ENCODE data around the gene VTCN1. TPM values are rescaled to one million over a fixed set of nuclear protein-coding genes. Genes with fewer than 3 reads are reported as not detected.

VTCN1 gene
- total RNA-seq, 1 experiment from 2014 or later, result not detected

GRCh38 chr1:117231748-117232373 lies 21.1 kb upstream of the VTCN1 start:
- no peak overlapping the region for H3K4me3 ChIP-seq (ENCODE audit: low read depth in 2 of 2, low read length in 2 of 2)
- no peak for ATAC-seq
- no peaks in the 10 kb centered on the region for H3K36me3 ChIP-seq (ENCODE audit: control insufficient read depth, insufficient read depth, low read length)
- CTCF ChIA-PET, result no interaction called here
- DNase-seq (ENCODE audit: low read depth, low spot score), result no peak
- intact Hi-C loops (cut with micrococcal nuclease; ENCODE audit: unreplicated experiment) (no loop called here), in situ Hi-C loops (cut with HindIII; ENCODE audit: low pct_unique_long_range_greater_than_20kb, low sequenced_read_pairs) (no loop called here)
- no peak overlapping the region for H3K27ac ChIP-seq (ENCODE audit: low read length)
- no peaks in the 10 kb centered on the region for H3K27me3 ChIP-seq (ENCODE audit: control insufficient read depth, insufficient read depth, low read length)
- no TSS peak for BruUV-seq (replicated peaks)
- no peaks in the 10 kb centered on the region for H3K4me1 ChIP-seq (ENCODE audit: control insufficient read depth, insufficient read depth, low read length)
- H3K9me3 ChIP-seq (ENCODE audit: control insufficient read depth, insufficient read depth, low read depth, low read length), result no peaks in the 10 kb centered on the region
- TF ChIP-seq TCF7L2 (IDR thresholded peaks at IDR 0.05; ENCODE audit: low read depth, low read length) (no peak), SIN3A (IDR thresholded peaks at IDR 0.05; ENCODE audit: borderline replicate concordance, insufficient read depth, low read depth, low read length) (no peak), POLR2AphosphoS5 (IDR thresholded peaks at IDR 0.05; ENCODE audit: low read depth, low read length) (no peak)
- TF ChIP-seq, protein P1, sequence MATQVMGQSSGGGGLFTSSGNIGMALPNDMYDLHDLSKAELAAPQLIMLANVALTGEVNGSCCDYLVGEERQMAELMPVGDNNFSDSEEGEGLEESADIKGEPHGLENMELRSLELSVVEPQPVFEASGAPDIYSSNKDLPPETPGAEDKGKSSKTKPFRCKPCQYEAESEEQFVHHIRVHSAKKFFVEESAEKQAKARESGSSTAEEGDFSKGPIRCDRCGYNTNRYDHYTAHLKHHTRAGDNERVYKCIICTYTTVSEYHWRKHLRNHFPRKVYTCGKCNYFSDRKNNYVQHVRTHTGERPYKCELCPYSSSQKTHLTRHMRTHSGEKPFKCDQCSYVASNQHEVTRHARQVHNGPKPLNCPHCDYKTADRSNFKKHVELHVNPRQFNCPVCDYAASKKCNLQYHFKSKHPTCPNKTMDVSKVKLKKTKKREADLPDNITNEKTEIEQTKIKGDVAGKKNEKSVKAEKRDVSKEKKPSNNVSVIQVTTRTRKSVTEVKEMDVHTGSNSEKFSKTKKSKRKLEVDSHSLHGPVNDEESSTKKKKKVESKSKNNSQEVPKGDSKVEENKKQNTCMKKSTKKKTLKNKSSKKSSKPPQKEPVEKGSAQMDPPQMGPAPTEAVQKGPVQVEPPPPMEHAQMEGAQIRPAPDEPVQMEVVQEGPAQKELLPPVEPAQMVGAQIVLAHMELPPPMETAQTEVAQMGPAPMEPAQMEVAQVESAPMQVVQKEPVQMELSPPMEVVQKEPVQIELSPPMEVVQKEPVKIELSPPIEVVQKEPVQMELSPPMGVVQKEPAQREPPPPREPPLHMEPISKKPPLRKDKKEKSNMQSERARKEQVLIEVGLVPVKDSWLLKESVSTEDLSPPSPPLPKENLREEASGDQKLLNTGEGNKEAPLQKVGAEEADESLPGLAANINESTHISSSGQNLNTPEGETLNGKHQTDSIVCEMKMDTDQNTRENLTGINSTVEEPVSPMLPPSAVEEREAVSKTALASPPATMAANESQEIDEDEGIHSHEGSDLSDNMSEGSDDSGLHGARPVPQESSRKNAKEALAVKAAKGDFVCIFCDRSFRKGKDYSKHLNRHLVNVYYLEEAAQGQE (IDR thresholded peaks at IDR 0.05; ENCODE audit: insufficient read depth in 1 of 2, low read depth in 2 of 2, low read length in 1 of 2), result no peak
- TF ChIP-seq, protein P2, sequence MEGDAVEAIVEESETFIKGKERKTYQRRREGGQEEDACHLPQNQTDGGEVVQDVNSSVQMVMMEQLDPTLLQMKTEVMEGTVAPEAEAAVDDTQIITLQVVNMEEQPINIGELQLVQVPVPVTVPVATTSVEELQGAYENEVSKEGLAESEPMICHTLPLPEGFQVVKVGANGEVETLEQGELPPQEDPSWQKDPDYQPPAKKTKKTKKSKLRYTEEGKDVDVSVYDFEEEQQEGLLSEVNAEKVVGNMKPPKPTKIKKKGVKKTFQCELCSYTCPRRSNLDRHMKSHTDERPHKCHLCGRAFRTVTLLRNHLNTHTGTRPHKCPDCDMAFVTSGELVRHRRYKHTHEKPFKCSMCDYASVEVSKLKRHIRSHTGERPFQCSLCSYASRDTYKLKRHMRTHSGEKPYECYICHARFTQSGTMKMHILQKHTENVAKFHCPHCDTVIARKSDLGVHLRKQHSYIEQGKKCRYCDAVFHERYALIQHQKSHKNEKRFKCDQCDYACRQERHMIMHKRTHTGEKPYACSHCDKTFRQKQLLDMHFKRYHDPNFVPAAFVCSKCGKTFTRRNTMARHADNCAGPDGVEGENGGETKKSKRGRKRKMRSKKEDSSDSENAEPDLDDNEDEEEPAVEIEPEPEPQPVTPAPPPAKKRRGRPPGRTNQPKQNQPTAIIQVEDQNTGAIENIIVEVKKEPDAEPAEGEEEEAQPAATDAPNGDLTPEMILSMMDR (IDR thresholded peaks at IDR 0.05), result no peak
- POLR2A ChIA-PET, result no interaction called here

DNA sequence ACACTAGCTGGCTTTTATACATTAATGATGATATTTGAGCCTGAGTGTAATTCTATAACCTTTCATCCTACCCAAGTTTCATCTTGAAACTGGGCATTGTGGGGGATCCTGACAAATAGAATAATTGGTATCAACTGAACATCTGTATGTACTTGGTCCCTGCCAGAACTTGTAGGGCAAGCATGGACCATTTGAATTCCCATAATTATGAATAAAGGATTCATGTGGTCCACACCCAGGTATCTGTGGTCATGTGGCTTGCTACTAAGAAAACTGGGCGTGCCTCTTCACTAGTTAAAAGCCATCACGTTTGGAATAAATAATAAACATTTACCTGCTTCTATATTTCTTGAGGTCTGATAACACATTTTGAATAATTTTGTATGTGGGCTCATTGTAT lies 20.6 kb upstream of the VTCN1 start:
- in situ Hi-C loops (cut with HindIII; ENCODE audit: low pct_unique_long_range_greater_than_20kb, low sequenced_read_pairs) (no loop called here), intact Hi-C loops (cut with micrococcal nuclease; ENCODE audit: unreplicated experiment) (no loop called here)
- Histone ChIP-seq H3K9me3 (ENCODE audit: control insufficient read depth, insufficient read depth, low read depth, low read length) (no peaks in the 10 kb centered on the region), H3K36me3 (ENCODE audit: control insufficient read depth, insufficient read depth, low read length) (no peaks in the 10 kb centered on the region), H3K4me3 (ENCODE audit: low read depth in 2 of 2, low read length in 2 of 2) (no peak overlapping the region), H3K27ac (ENCODE audit: low read length) (no peak overlapping the region), H3K4me1 (ENCODE audit: control insufficient read depth, insufficient read depth, low read length) (no peaks in the 10 kb centered on the region), H3K27me3 (ENCODE audit: control insufficient read depth, insufficient read depth, low read length) (no peaks in the 10 kb centered on the region)
- TF ChIP-seq POLR2AphosphoS5 (IDR thresholded peaks at IDR 0.05; ENCODE audit: low read depth, low read length) (no peak), SIN3A (IDR thresholded peaks at IDR 0.05; ENCODE audit: borderline replicate concordance, insufficient read depth, low read depth, low read length) (no peak), TCF7L2 (IDR thresholded peaks at IDR 0.05; ENCODE audit: low read depth, low read length) (no peak)
- TF ChIP-seq, protein P2 (IDR thresholded peaks at IDR 0.05), result no peak
- TF ChIP-seq, protein P1 (IDR thresholded peaks at IDR 0.05; ENCODE audit: insufficient read depth in 1 of 2, low read depth in 2 of 2, low read length in 1 of 2), result no peak
- no peak for ATAC-seq
- no peak for DNase-seq (ENCODE audit: low read depth, low spot score)
- BruUV-seq (replicated peaks), result no TSS peak
- CTCF ChIA-PET, result no interaction called here
- POLR2A ChIA-PET, result no interaction called here

All from Panc1 (cell line).